ENCODE data around the gene TMEM82. TPM values are rescaled to one million over a fixed set of nuclear protein-coding genes. Genes with fewer than 3 reads are reported as not detected.

TMEM82 gene
- total RNA-seq, 1 donor from 2014 or later = not detected

GRCh38 chr1:15764890-15765289 lies 22.6 kb downstream of the TMEM82 start:
- TF ChIP-seq CTCF (IDR thresholded peaks at IDR 0.05) = no peak
- H3K27ac Mint-ChIP-seq (ENCODE audit: unreplicated experiment) = peak overlapping the region; percentile 57
- no peaks in the 10 kb centered on the region for H3K9me3 Mint-ChIP-seq (ENCODE audit: low read depth)
- peaks cover 52% of the 10 kb centered on the region for H3K4me1 Mint-ChIP-seq (ENCODE audit: low read depth)
- DNase-seq (ENCODE audit: low spot score) = no peak
- peaks cover 33% of the 10 kb centered on the region for H3K36me3 Mint-ChIP-seq (ENCODE audit: low read depth)
- H3K4me3 Mint-ChIP-seq (ENCODE audit: unreplicated experiment) = no peak overlapping the region
- H3K27me3 Mint-ChIP-seq (ENCODE audit: low read depth) = no peaks in the 10 kb centered on the region

GRCh38 chr1:15765495-15766194 lies 23.3 kb downstream of the TMEM82 start:
- H3K27me3 Mint-ChIP-seq (ENCODE audit: low read depth) = no peaks in the 10 kb centered on the region
- no peaks in the 10 kb centered on the region for H3K9me3 Mint-ChIP-seq (ENCODE audit: low read depth)
- TF ChIP-seq CTCF (IDR thresholded peaks at IDR 0.05) = no peak
- DNase-seq (ENCODE audit: low spot score) = no peak
- H3K4me3 Mint-ChIP-seq (ENCODE audit: unreplicated experiment) = peak overlapping the region; percentile 16
- H3K4me1 Mint-ChIP-seq (ENCODE audit: low read depth) = peaks cover 49% of the 10 kb centered on the region
- peak overlapping the region; percentile 70 for H3K27ac Mint-ChIP-seq (ENCODE audit: unreplicated experiment)
- peaks cover 34% of the 10 kb centered on the region for H3K36me3 Mint-ChIP-seq (ENCODE audit: low read depth)

GRCh38 chr1:15767941-15768340 lies 25.6 kb downstream of the TMEM82 start:
- H3K4me3 Mint-ChIP-seq (ENCODE audit: unreplicated experiment) = no peak overlapping the region
- no peaks in the 10 kb centered on the region for H3K27me3 Mint-ChIP-seq (ENCODE audit: low read depth)
- H3K4me1 Mint-ChIP-seq (ENCODE audit: low read depth) = peaks cover 29% of the 10 kb centered on the region
- no peak for DNase-seq (ENCODE audit: low spot score)
- no peak overlapping the region for H3K27ac Mint-ChIP-seq (ENCODE audit: unreplicated experiment)
- peaks cover 39% of the 10 kb centered on the region for H3K36me3 Mint-ChIP-seq (ENCODE audit: low read depth)
- no peaks in the 10 kb centered on the region for H3K9me3 Mint-ChIP-seq (ENCODE audit: low read depth)
- no peak for TF ChIP-seq CTCF (IDR thresholded peaks at IDR 0.05)

GRCh38 chr1:15768388-15768787 lies 26.1 kb downstream of the TMEM82 start:
- Mint-ChIP-seq H3K4me3 (ENCODE audit: unreplicated experiment) (no peak overlapping the region), H3K4me1 (ENCODE audit: low read depth) (peaks cover 29% of the 10 kb centered on the region), H3K27ac (ENCODE audit: unreplicated experiment) (no peak overlapping the region), H3K9me3 (ENCODE audit: low read depth) (no peaks in the 10 kb centered on the region), H3K36me3 (ENCODE audit: low read depth) (peaks cover 39% of the 10 kb centered on the region), H3K27me3 (ENCODE audit: low read depth) (no peaks in the 10 kb centered on the region)
- TF ChIP-seq CTCF (IDR thresholded peaks at IDR 0.05) = no peak
- no peak for DNase-seq (ENCODE audit: low spot score)

- no peak for DNase-seq (ENCODE audit: low spot score)
- no peak overlapping the region for H3K4me3 Mint-ChIP-seq (ENCODE audit: unreplicated experiment)
- H3K27me3 Mint-ChIP-seq (ENCODE audit: low read depth) = no peaks in the 10 kb centered on the region
- H3K4me1 Mint-ChIP-seq (ENCODE audit: low read depth) = peaks cover 15% of the 10 kb centered on the region
- H3K9me3 Mint-ChIP-seq (ENCODE audit: low read depth) = no peaks in the 10 kb centered on the region
- H3K27ac Mint-ChIP-seq (ENCODE audit: unreplicated experiment) = no peak overlapping the region
- H3K36me3 Mint-ChIP-seq (ENCODE audit: low read depth) = peaks cover 33% of the 10 kb centered on the region
- no peak for TF ChIP-seq CTCF (IDR thresholded peaks at IDR 0.05)
Observed at GRCh38 chr1:15770313-15770962, 28.1 kb downstream of the TMEM82 start.
